SJCRH30 (cell line): Measurements from ENCODE around the gene RAB11FIP3. TPM values are rescaled to one million over a fixed set of nuclear protein-coding genes. Genes with fewer than 3 reads are reported as not detected.
A peak's percentile ranks its signal among the peaks of the same experiment; 100 is the strongest.
"Not testable (repeated sequence)": the region's sequence is repeated elsewhere in the genome, so short reads cannot be mapped to it uniquely, and the experiment has no call there.

Experiments
- DNase-seq, 2 experiments: peaks; one replicate each; pipeline ENCODE4 v3.0.0-alpha.2; 2015 to 2020
- H3K27ac ChIP-seq: fragments of 250-450 bp; sonication (Bioruptor Pico); 2 replicates; pipeline ENCODE4 v1.5.1; 2020; ENCODE audit warnings: mild to moderate bottlenecking, moderate library complexity
- H3K27me3 ChIP-seq: fragments of 250-450 bp; sonication (Bioruptor Pico); 2 replicates; pipeline ENCODE4 v1.5.1; 2020; ENCODE audit warnings: mild to moderate bottlenecking, moderate library complexity
- H3K36me3 ChIP-seq: fragments of 250-450 bp; sonication (Bioruptor Pico); 2 replicates; pipeline ENCODE4 v1.5.1; 2020; ENCODE audit warnings: mild to moderate bottlenecking, moderate library complexity
- H3K4me1 ChIP-seq: fragments of 250-450 bp; sonication (Bioruptor Pico); 2 replicates; pipeline ENCODE4 v1.5.1; 2020; ENCODE audit warnings: mild to moderate bottlenecking, moderate library complexity
- H3K4me3 ChIP-seq: fragments of 250-450 bp; sonication (Bioruptor Pico); 2 replicates; pipeline ENCODE4 v1.5.1; 2020; ENCODE audit warnings: mild to moderate bottlenecking, moderate library complexity
- H3K9me3 ChIP-seq: fragments of 250-450 bp; sonication (Bioruptor Pico); replicated peaks from 2 replicates; pipeline ENCODE4 v1.5.1; 2020; ENCODE audit warnings: mild to moderate bottlenecking, moderate library complexity
- total RNA-seq: library from RNA; depleted of rRNA; stranded (reverse); fragments of >200 nt; shearing (Covaris generic); gene quantifications from 2 replicates; pipeline ENCODE4 v1.2.3, GENCODE V29; 2014; rRNA removed

The RAB11FIP3 gene
- total RNA-seq = 28.6 and 30.2 TPM in 2 replicates

- H3K4me3 ChIP-seq = peak within 1 kb of the TSS; percentile 63
- no peaks in the 10 kb centered on the region; the same call in 1 of the 2 replicates for H3K36me3 ChIP-seq
- H3K27ac ChIP-seq = no peak within 1 kb of the TSS
- H3K4me1 ChIP-seq = no peaks in the 10 kb centered on the region
- no peaks in the 10 kb centered on the region for H3K9me3 ChIP-seq
- no peaks in the 10 kb centered on the region for H3K27me3 ChIP-seq
- DNase-seq = peak; percentile 83 to 89
Observed at GRCh38 chr16:425082-425718, at the start of gene RAB11FIP3. RAB11FIP3 (plus strand) TSS chr16:425649; CDS start chr16:426007, 358 bp downstream.

GRCh38 chr16:375927-376816, 49.3 kb upstream of the RAB11FIP3 start:
- Histone ChIP-seq H3K27me3 (no peaks in the 10 kb centered on the region), H3K4me3 (no peak overlapping the region), H3K36me3 (peaks cover 5% of the 10 kb centered on the region; the same call in 1 of the 2 replicates), H3K27ac (no peak overlapping the region), H3K9me3 (no peaks in the 10 kb centered on the region), H3K4me1 (peaks cover 4% of the 10 kb centered on the region)
- DNase-seq = no peak

- H3K9me3 ChIP-seq = no peaks in the 10 kb centered on the region
- H3K4me1 ChIP-seq = no peaks in the 10 kb centered on the region; the same call in 1 of the 2 replicates
- DNase-seq = no peak
- H3K4me3 ChIP-seq = no peak overlapping the region
- H3K27ac ChIP-seq = no peak overlapping the region
- peaks cover 5% of the 10 kb centered on the region; the same call in 1 of the 2 replicates for H3K36me3 ChIP-seq
- H3K27me3 ChIP-seq = no peaks in the 10 kb centered on the region
Observed at GRCh38 chr16:376817-377418, 48.5 kb upstream of the RAB11FIP3 start.

GRCh38 chr16:377419-377951, 48.0 kb upstream of the RAB11FIP3 start:
- Histone ChIP-seq H3K27me3 (no peaks in the 10 kb centered on the region), H3K4me1 (no peaks in the 10 kb centered on the region), H3K27ac (no peak overlapping the region), H3K36me3 (peaks cover 5% of the 10 kb centered on the region; the same call in 1 of the 2 replicates), H3K9me3 (no peaks in the 10 kb centered on the region), H3K4me3 (no peak overlapping the region)
- no peak for DNase-seq

GRCh38 chr16:378113-378820, 47.2 kb upstream of the RAB11FIP3 start:
- H3K9me3 ChIP-seq, DNase-seq, H3K27ac ChIP-seq, H3K4me3 ChIP-seq, H3K36me3 ChIP-seq, H3K27me3 ChIP-seq, H3K4me1 ChIP-seq: not testable (repeated sequence)

- DNase-seq = no peak
- H3K36me3 ChIP-seq = peaks cover 5% of the 10 kb centered on the region; the same call in 1 of the 2 replicates
Observed at GRCh38 chr16:378821-379182, 46.6 kb upstream of the RAB11FIP3 start.

GRCh38 chr16:379183-379960, 46.1 kb upstream of the RAB11FIP3 start:
- no peaks in the 10 kb centered on the region for H3K9me3 ChIP-seq
- H3K27ac ChIP-seq = no peak overlapping the region
- DNase-seq = no peak
- peaks cover 5% of the 10 kb centered on the region for H3K4me1 ChIP-seq
- no peak overlapping the region for H3K4me3 ChIP-seq
- H3K36me3 ChIP-seq = peaks cover 5% of the 10 kb centered on the region; the same call in 1 of the 2 replicates
- H3K27me3 ChIP-seq = no peaks in the 10 kb centered on the region

More at GRCh38 chr16:378821-379182, 46.6 kb upstream of the RAB11FIP3 start:
- no peak overlapping the region for H3K27ac ChIP-seq
- no peaks in the 10 kb centered on the region; the same call in 1 of the 2 replicates for H3K4me1 ChIP-seq
- H3K27me3 ChIP-seq = no peaks in the 10 kb centered on the region
- no peak overlapping the region for H3K4me3 ChIP-seq
- no peaks in the 10 kb centered on the region for H3K9me3 ChIP-seq

GRCh38 chr16:379961-380761, 45.3 kb upstream of the RAB11FIP3 start:
- H3K36me3 ChIP-seq = peaks cover 3% of the 10 kb centered on the region; the same call in 1 of the 2 replicates
- H3K27me3 ChIP-seq = no peaks in the 10 kb centered on the region
- no peak overlapping the region for H3K27ac ChIP-seq
- H3K4me3 ChIP-seq = peak overlapping the region; percentile 69
- H3K9me3 ChIP-seq = no peaks in the 10 kb centered on the region
- no peak for DNase-seq
- peaks cover 5% of the 10 kb centered on the region for H3K4me1 ChIP-seq

GRCh38 chr16:380762-381011, 44.8 kb upstream of the RAB11FIP3 start:
- no peaks in the 10 kb centered on the region for H3K9me3 ChIP-seq
- peaks cover 5% of the 10 kb centered on the region for H3K4me1 ChIP-seq
- H3K27ac ChIP-seq = no peak overlapping the region
- no peaks in the 10 kb centered on the region for H3K27me3 ChIP-seq
- H3K36me3 ChIP-seq = peaks cover 3% of the 10 kb centered on the region; the same call in 1 of the 2 replicates
- no peak for DNase-seq
- H3K4me3 ChIP-seq = peak overlapping the region; percentile 69

GRCh38 chr16:381012-381788, 44.2 kb upstream of the RAB11FIP3 start:
- Histone ChIP-seq H3K36me3 (peaks cover 3% of the 10 kb centered on the region; the same call in 1 of the 2 replicates), H3K27me3 (no peaks in the 10 kb centered on the region), H3K4me3 (peak overlapping the region; percentile 69), H3K4me1 (peaks cover 5% of the 10 kb centered on the region), H3K27ac (no peak overlapping the region), H3K9me3 (no peaks in the 10 kb centered on the region)
- DNase-seq = peak in 1 of 2 experiments; percentile 46

GRCh38 chr16:381789-382717, 43.4 kb upstream of the RAB11FIP3 start, which contains the start of gene PGAP6:
PGAP6 (minus strand) TSS chr16:381978; CDS start chr16:381821, 157 bp downstream.
- Histone ChIP-seq H3K4me1 (peaks cover 5% of the 10 kb centered on the region), H3K27me3 (no peaks in the 10 kb centered on the region), H3K4me3 (peak within 1 kb of the TSS; percentile 76), H3K27ac (no peak within 1 kb of the TSS), H3K9me3 (no peaks in the 10 kb centered on the region), H3K36me3 (no peaks in the 10 kb centered on the region)
- peak; percentile 49 to 69 for DNase-seq
